Testis (tissue), 2 donors: Measurements from ENCODE around the gene CNTRL.

Experiments
- CTCF ChIP-seq, 3 experiments: fragments of 450-650 bp in 2 of 3; fragments of 200-600 bp in 1 of 3; sonication (generic) in 1 of 3; IDR thresholded peaks; one replicate each; pipeline ENCODE4 v1.5.1; 2016 to 2019; ENCODE audit warnings: antibody characterized with exemption in 3 of 3, mild to moderate bottlenecking in 2 of 3, moderate library complexity in 1 of 3
- POLR2A ChIP-seq: fragments of 450-650 bp; IDR thresholded peaks from one replicate; pipeline ENCODE4 v1.6.1; 2017; ENCODE audit warnings: antibody characterized with exemption, mild to moderate bottlenecking, moderate library complexity

GRCh38 chr9:121050128-121050988 is 24.4 kb upstream of the CNTRL start, which contains the start of gene C5:
- TF ChIP-seq POLR2A, result no peak
- TF ChIP-seq CTCF (IDR thresholded peaks at IDR 0.05), result no peak
